Measurements from ENCODE around the gene ERC1.
A peak's percentile ranks its signal among the peaks of the same experiment; 100 is the strongest.
"Not testable (repeated sequence)": the region's sequence is repeated elsewhere in the genome, so short reads cannot be mapped to it uniquely, and the experiment has no call there.

ERC1 gene

DNA sequence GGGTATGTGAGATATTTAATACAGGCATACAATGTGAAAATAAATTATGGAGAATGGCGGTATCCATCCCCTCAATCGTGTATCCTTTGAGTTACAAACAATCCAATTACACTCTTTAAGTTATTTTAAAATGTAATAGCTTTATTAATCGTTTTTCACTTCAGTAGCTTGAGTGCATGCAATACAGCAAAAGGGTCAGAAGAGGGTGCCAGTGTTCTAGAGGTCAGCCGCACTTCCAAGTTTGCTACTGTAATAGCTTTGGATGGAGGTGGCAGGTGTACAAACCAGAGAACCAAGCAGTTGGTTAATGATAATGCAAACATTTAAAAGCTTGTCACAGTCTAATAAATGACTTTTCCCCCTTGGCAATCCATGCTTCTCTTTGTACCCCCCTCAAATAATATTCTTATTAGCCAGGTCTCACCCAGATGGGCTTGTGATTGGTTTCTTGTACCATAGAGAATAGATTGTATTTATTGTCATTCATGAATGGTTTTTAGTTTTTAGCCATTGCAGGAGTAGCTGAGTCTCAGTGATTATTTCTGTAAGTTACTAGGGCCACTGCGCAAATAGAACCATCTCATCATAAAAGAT is 127.0 kb downstream of the ERC1 start:
- peak in 36 of 56 donors; percentile 3 to 82 (median 20) for DNase-seq

DNA sequence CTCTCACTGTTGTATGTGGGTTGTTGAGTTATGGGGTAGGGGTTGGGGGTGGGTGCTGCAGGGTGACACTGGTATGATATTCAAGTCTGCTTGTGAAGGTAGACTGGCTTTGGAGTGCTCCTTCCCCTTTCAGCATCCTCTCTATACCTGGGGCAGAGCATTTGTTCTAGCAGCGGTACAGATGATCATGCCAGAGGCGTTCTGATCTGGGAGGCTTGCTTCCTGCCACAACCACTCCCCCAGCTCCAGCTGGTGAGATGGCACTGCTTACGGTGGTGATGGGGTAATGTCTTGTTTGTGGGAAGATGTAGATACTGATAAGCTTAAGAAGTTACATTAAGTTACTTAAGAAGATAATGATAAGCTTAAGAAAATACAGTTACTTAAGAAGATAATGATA is 131.8 kb downstream of the ERC1 start:
- DNase-seq, result no peak

DNA sequence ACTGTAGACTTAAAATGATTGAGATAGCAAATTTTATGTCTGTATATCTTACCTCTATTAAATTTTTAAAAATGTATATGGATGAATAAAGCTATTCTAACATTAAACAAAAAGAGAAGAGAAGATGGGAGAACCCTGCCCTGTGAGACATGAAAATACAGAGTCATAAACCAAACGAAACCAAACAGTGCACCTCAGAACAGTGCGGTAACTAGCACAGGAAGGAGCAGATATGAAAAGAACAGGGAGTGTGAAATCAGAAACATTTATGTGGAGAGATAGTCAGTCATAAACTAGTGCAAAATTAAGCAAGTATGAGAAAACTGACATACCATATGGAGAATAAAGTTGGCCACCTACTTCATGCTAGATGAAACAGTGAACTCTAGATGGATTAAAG is 135.1 kb downstream of the ERC1 start:
- DNase-seq, result no peak

DNA sequence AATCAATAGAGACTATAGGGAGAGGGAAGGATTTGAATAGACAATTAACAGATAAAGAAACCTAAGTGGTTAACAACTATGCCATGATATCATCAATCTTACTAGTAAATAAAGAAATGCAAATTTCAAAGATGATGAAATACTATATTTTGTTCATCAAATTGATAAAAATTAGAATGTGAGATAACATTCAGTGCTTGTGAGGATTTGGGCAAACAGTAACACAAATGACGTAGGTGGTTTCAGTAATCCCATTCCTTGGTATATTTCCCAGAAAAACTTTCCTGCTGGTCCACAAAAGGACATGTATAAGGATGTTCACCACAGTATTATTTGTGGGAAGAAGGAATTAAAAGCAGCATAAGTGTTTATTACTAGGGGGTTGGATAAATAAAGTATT is 136.0 kb downstream of the ERC1 start:
- DNase-seq, result no peak

DNA sequence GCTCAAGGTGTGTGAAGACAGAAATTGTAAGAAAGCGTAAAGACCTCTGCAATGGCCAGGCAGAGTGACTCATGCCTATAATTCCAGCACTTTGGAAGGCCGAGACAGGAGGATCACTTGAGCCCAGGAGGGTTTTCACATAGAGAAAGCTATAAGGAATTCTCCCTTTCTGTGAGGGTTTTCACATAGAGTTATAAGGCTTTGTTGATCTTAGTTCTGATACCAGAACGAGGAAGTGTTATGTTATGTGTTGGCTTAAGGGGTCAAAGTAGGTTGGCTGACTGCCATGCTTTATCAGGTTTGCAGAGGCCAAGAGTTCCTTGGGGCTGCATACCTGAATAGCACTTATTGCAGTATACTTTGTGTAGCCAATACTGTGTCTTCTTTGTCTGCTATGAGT is 139.1 kb downstream of the ERC1 start:
- DNase-seq, result no peak

DNA sequence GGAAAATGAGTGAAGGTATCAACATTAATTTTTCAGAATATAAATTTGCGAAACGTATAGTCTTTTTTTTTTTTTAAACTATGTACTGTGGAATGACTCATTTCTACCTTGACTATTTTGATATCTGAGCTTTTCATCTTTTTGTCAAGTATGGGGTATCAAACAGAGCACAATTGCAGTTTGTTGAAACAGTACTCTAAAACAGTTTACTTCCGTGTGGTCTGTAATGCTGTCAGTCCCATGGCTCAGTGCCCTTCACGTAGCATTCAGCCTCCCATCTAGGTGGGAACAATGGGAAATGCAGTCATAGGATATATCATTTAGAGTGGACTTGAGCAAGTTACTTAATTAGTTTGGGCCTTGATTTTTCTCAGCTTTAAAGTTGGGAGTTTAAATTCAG is 139.5 kb downstream of the ERC1 start:
- no peak for DNase-seq

DNA sequence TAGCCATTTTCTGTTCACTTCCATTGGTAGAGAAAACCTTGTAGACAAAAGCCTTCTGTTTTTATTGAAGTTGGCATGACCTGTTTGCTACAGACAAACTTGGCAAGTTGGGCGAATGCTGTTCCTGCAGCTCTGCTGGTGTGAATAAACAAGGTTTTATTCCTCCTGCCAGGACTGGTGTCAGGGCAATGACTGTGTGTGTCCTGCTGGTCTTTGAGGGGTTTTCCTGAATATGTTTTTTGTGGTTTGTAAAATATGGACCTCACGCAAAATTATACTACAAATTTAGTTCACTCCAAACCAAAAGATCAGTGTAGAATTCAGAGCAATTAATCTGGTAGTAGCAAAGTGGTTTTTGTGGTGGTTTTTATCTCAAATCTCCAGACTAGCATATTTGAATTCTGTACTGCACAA is 140.8 kb downstream of the ERC1 start:
- DNase-seq, result peak in 22 of 56 donors; percentile 1 to 58 (median 9)

DNA sequence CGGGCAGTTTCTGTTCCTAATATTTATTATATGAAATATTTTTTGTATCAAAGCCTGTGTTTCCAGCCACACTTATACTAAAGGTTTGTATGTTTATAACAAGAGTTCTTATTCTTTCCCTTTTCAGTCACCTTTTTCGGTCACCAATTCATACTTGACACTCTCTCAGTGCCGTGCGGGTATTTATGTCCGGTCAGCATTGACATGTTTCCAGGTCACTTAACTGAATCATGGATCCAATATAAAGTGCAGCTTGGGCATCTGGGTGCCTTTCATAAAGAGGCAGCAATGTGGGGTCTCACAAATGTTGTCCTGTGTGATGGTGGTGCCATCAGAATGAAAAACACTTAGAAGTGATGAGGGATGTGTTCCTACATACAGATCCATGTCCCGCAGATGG is 141.3 kb downstream of the ERC1 start:
- DNase-seq, result no peak

DNA sequence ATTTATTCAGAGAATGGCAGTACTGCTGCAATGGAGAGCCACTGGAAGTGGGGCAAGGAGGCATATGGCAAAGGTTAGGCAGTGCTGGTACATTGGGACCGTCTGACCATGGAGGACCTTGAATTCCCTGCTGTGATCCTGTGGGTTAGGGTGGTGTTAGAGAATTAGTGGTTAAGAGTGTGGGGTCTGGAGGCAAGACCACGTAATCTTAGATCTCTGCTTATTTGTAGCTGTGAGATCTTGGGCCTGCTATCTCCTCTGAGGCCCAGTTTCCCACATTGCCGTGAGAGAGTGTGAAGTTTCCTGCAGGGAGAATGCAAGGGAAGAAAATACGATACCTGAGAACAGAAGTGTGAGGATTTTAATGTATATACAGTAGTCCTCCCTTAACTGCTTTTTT is 147.7 kb downstream of the ERC1 start:
- DNase-seq, result no peak

DNA sequence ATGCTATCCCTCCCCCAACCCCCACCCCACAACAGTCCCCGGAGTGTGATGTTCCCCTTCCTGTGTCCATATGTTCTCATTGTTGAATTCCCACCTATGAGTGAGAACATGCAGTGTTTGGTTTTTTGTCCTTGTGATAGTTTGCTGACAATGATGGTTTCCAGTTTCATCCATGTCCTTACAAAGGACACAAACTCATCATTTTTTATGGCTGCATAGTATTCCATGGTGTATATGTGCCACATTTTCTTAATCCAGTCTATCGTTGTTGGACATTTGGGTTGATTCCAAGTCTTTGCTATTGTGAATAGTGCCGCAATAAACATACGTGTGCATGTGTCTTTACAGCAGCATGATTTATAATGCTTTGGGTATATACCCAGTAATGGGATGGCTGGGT is 155.7 kb downstream of the ERC1 start:
- DNase-seq, result not testable (repeated sequence)

DNA sequence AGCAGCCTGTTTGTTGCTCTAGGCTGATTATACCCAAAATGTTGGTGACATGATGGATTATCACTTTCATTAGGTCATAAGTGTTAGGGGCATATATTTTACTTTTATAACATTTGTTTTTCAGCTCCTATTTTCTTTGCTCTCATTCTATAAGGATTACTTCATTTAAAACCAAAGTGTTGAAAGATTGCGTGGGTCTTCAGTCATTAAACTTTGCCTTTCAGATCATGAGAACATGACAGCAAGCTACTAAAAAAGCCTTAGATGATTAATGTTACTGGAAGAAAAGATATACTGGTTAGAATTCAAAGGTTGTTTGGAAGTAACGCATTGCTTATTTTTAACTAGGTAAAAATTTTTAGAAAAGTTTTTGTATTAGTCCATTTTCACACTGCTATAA is 156.8 kb downstream of the ERC1 start:
- no peak for DNase-seq

DNA sequence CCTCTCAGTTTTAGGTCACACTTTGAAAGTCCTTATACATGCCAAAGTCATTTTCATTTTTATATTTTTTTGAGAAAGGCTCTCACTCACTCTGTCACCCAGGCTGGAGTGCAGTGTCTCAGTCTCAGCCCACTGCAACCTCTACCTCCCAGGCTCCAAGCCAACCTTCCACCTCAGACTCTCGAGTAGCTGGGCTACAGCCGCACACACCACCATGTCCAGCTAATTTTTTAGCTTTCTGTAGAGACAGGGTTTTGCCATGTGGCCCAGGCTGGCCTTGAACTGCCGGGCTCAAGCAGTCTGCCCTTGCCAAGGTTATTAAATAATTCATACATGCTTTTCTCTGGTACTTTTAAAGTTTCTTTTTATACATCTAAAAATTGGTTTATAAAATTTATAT is 166.0 kb downstream of the ERC1 start:
- DNase-seq, result no peak

DNA sequence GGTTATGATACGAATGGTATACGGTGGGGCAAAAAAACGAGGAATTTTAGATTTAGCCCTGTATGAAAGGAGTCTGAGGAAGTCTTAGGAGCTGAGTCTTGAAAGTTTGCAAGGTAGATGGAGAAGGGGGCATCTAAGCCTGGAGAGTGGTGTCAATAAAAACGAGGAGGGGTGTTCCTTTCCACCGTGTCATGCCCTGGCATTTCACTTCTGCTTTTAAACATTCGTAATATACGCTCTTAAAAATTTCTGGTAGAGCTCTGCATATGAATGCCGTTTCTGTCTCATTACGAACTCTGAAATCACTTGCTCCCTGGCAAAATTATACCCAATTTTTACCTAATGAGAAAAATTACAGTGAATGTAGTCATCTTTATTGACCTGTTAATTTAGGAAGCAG is 170.2 kb downstream of the ERC1 start:
- no peak for DNase-seq

DNA sequence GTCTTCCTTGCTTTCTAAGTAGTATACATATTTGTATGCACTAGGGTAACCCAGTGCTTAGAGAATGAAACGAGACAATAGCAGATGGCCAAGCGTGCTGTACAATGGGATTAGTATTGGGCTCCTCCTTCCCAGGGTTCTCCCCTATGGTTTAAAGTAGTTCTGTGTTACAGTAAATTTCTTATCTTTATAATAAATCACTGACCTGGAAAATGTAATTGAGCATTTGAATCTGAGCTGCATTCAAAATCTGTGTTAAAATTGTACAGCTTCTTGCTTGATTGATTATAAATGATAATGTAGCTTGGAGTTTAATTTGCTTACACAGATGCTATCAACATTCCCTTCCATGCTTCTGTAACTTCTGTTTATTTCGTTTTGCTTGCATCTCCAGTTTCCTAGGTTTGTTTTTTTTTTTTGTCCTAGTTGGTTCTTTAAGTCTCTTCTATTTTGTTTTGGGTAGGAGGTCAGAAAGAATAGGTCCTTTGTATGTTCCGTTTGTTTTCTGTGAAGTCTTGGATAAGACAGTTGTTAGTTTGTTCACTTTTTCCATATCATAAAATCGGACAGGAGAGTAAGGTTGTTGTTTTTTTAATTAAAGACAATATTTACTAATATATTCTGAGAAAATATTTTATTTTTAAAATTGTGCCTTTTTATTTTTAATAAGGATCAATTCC is 171.2 kb downstream of the ERC1 start:
- peak in 1 of 56 donors; percentile 4 for DNase-seq

DNA sequence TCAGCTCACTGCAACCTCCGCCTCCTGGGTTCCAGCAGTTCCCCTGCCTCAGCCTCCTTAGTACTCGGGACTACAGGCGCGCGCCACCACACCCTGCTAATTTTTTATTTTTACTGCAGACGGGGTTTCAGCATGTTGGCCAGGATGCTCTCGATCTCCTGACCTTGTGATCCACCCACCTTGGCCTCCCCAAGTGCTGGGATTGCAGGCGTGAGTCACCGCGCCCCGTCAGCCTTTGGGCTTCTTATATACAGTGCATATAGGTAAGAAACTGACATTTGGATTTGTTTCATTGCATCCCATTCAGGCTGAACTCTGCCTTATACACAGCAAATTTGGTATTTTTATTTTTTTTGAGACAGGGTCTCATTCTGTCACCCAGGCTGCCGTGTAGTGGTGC is 176.8 kb downstream of the ERC1 start:
- DNase-seq, result no peak

DNA sequence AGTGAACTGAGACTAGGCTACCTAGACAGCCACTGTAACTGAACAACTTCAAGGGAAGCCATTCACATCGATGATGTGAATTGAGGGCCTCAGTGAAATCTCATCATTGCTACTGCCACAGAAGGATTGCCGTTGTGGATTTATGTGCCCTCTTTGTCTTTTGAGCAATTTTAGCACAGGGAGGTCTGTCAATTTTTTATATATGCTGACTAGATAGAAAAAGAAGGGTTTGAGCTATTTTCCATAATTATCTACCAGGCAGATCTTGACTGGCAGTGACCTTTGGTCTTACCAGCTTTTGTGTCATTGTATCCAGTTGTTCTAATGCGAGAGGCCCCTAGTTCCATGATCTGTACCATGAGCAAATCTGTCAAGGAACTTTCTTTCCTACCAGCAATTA is 179.4 kb downstream of the ERC1 start:
- no peak for DNase-seq

DNA sequence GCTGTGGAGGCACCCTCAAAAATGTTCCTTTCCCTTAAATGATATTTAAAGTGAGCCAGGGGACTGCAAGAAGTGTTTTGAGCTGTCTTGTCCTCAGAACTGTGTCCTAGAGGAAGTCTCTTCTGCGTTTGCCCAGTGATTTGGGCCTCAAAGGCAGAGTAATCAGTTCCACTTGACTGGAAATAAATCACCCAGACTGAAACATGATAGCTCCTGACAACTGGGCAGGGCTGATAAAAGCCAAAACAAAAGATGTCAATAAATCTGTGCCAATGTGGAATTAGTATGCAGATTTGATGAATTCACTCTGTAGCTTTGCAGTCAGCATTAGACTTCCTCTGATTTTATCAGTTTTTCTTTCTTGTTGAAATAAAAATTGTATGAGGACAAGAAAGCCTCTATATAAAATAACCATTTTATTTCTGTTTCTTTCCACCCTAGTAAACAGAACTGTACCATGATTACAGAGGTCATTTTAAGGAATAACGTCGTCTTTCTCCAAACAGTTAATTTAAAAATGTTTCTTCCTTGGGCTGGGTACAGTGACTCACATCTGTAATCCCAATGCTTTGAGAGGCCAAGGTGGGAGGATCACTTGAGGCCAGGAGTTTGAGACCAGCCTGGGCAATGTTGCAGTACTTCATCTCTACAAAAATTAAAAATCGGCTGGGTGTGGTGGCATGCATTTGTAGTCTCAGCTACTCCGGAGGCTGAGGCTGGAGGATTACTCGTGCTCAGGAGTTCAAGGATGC is 180.8 kb downstream of the ERC1 start:
- no peak for DNase-seq

DNA sequence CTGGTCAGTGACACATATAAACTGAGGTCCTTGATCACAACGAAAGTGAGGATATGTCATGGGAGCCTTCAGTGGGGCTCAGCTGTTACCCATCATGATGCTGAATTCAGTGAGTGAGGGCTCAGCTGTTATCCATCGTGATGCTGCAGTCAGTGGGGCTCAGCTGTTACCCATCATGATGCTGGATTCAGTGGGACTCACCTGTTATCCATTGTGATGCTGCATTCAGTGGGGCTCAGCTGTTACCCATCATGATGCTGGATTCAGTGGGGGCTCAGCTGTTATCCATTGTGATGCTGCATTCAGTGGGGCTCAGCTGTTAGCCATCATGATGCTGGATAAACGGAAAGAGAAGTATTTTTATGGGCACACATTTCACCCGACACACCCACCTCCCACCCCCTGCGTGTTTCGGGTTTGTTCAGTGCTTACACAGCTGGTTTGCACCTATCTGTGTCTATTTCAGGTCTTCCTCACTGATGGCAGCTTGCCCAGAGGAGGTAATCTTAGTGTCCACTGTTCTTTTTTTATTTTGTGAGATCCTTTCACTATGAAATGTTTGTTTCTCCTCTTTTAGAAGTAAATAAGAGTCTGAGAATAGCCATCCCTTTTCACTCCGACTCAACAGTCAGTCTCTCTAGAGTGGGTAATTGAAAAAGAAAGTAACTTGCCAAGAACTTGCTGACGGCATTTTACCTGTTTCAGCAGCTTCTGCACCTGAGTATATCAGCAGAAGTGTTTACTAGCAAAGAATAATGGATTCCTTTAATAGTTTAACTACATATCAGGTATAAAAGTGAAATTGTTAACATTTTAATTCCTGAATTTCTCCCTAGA is 183.0 kb downstream of the ERC1 start:
- peak in 1 of 56 donors; percentile 8 for DNase-seq

DNA sequence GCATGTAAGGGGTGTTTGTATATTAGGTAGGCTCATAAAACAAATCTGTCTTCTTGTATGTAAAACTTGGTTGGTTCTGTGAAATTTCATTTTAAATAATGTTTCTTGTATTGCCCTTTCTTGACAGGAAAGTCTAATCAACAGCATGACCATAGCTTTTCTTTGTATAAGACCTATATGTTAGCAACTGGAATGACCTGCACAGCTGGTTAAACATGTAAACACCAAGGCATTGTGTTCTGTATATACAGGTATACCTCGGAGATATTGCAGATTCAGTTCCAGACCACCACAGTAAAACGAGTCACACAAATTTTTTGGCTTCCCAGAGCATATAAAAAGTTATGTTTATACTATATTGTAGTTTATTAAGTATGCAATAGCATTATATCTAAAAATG is 183.6 kb downstream of the ERC1 start:
- DNase-seq, result no peak

DNA sequence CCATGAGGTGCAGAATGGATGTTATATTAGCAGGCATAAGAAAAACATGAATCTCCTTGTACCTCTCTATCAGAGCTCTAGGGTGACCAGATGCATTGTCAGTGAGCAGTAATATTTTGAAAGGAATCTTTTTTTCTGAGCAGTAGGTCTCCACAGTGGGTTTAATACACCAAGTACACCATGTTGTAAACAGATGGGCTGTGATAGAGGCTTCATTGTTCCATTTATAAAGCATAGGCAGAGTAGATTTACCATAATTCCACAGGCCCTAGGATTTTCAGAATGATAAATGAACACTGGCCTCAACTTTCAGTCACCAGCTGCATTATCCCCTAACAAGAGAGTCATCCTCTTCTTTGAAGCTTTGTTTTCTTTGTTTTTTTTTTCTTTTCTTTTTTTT is 185.2 kb downstream of the ERC1 start:
- DNase-seq, result no peak

DNA sequence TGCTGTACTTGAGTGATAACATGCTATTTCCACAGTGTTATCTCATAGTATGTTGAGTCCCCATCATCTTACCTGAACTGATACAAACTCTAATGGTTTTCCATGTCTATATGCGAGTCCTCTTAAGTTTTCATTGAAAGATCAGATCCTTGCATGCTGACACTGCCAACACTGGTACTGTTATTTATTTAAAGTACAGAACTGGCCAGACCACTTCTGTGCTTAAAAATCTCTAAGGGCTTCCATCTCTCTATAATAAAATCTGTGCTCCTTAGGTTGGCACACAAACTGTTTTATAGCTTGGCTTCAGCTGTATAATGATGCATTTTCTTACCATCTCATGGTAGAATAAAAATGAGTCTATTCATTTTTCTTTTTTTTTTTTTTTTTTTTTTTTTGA is 188.1 kb downstream of the ERC1 start:
- no peak for DNase-seq

DNA sequence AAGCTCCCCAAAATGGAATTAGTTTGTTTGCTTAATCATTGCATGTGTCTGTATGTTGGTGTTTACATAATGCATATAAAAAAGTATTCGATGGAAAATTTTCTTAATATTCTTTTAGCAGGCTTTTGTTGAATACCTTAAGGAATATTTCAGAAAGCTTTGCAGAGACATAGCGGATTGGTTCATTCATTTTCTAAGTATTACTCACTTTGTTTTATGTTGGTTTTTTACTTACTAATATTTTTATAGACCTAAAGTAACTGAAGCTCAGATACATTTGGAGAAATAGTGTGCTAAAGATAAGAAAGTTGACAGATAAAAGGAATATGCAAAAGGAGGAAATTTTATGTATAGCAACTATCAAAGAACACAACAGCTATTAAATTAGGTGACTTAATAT is 191.0 kb downstream of the ERC1 start:
- DNase-seq, result no peak

All from nucleus accumbens (tissue), 56 donors.